ENCODE data around the gene ABCC6.

The ABCC6 gene

GRCh38 chr16:16137110-16137509, 86.2 kb downstream of the ABCC6 start:
- Histone ChIP-seq H3K79me2 (no peaks in the 10 kb centered on the region), H2AFZ (no peak overlapping the region), H3K27me3 (ENCODE audit: control insufficient read depth, insufficient read depth, low read length) (no peaks in the 10 kb centered on the region), H3K27ac (no peak overlapping the region), H3K4me2 (ENCODE audit: low read length) (no peak overlapping the region), H3K4me1 (no peaks in the 10 kb centered on the region), H3K36me3 (ENCODE audit: control insufficient read depth, insufficient read depth, low read length) (no peaks in the 10 kb centered on the region), H3K4me3 (ENCODE audit: low read depth, low read length) (no peak overlapping the region), H3K9ac (no peak overlapping the region), H3K9me3 (ENCODE audit: control insufficient read depth, low read length) (no peaks in the 10 kb centered on the region)
- no peak for TF ChIP-seq CTCF (IDR thresholded peaks at IDR 0.05)

GRCh38 chr16:16136588-16136987, 86.7 kb downstream of the ABCC6 start:
- Histone ChIP-seq H3K27ac (no peak overlapping the region), H3K36me3 (ENCODE audit: control insufficient read depth, insufficient read depth, low read length) (no peaks in the 10 kb centered on the region), H3K4me2 (ENCODE audit: low read length) (no peak overlapping the region), H3K27me3 (ENCODE audit: control insufficient read depth, insufficient read depth, low read length) (no peaks in the 10 kb centered on the region), H3K79me2 (no peaks in the 10 kb centered on the region), H3K4me3 (ENCODE audit: low read depth, low read length) (no peak overlapping the region), H2AFZ (no peak overlapping the region), H3K9ac (no peak overlapping the region), H3K9me3 (ENCODE audit: control insufficient read depth, low read length) (no peaks in the 10 kb centered on the region), H3K4me1 (no peaks in the 10 kb centered on the region)
- TF ChIP-seq CTCF (IDR thresholded peaks at IDR 0.05) = no peak

DNA sequence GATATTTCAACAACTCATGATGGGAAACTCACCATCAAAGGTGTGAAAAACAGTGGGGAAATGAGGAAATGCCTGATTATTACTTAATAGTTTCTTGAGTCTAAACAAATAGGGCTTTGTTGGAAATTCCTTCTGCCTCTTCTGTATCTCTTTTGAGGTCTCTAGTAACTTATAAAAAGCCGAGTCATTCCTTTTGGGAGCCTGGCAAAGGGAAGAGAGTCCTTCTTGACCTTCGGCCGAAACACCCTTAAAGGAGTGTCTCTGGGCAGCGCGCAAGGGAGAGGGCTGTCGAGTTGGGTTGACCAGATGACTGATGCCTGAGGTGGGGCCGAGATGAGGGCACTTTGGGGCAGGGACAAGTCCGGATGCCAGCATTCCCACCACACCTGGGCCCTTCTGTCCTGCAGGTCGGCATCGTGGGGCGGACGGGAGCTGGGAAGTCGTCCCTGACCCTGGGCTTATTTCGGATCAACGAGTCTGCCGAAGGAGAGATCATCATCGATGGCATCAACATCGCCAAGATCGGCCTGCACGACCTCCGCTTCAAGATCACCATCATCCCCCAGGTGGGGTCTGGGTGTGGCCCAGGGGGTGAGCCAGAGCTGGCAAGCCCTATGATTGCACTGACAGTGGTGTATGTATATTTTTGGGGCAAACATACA, 89.2 kb downstream of the ABCC6 start:
- Histone ChIP-seq H3K9me3 (ENCODE audit: control insufficient read depth, low read length) (no peaks in the 10 kb centered on the region), H3K36me3 (ENCODE audit: control insufficient read depth, insufficient read depth, low read length) (no peaks in the 10 kb centered on the region), H3K27me3 (ENCODE audit: control insufficient read depth, insufficient read depth, low read length) (no peaks in the 10 kb centered on the region), H3K4me2 (ENCODE audit: low read length) (no peak overlapping the region), H3K4me3 (ENCODE audit: low read depth, low read length) (no peak overlapping the region), H3K27ac (no peak overlapping the region), H2AFZ (no peak overlapping the region), H3K4me1 (no peaks in the 10 kb centered on the region), H3K9ac (no peak overlapping the region), H3K79me2 (no peaks in the 10 kb centered on the region)
- no peak for TF ChIP-seq CTCF (IDR thresholded peaks at IDR 0.05)

DNA sequence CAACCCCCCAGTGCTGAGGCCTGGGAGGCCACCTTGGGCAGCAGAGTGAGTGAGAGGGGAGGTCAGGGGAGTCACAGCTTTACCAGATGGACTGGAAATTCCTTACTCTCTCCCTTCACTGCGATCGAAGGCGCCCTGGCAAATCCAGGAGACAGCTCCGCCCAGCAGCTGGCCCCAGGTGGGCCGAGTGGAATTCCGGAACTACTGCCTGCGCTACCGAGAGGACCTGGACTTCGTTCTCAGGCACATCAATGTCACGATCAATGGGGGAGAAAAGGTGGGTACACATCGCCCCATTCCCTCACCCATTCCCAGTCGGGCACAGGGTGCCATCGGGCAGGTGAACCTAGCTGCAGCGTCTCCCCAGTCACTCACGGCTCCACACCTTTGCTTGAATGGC, 91.6 kb downstream of the ABCC6 start:
- Histone ChIP-seq H3K27me3 (ENCODE audit: control insufficient read depth, insufficient read depth, low read length) (no peaks in the 10 kb centered on the region), H3K4me3 (ENCODE audit: low read depth, low read length) (no peak overlapping the region), H3K9ac (no peak overlapping the region), H3K4me1 (no peaks in the 10 kb centered on the region), H3K4me2 (ENCODE audit: low read length) (no peak overlapping the region), H3K79me2 (no peaks in the 10 kb centered on the region), H3K27ac (no peak overlapping the region), H2AFZ (no peak overlapping the region), H3K9me3 (ENCODE audit: control insufficient read depth, low read length) (no peaks in the 10 kb centered on the region), H3K36me3 (ENCODE audit: control insufficient read depth, insufficient read depth, low read length) (no peaks in the 10 kb centered on the region)
- TF ChIP-seq CTCF (IDR thresholded peaks at IDR 0.05) = no peak

GRCh38 chr16:16131204-16131603, 92.1 kb downstream of the ABCC6 start:
- no peak overlapping the region for H3K4me3 ChIP-seq (ENCODE audit: low read depth, low read length)
- H3K9ac ChIP-seq = no peak overlapping the region
- no peak overlapping the region for H3K27ac ChIP-seq
- H3K9me3 ChIP-seq (ENCODE audit: control insufficient read depth, low read length) = no peaks in the 10 kb centered on the region
- no peak overlapping the region for H2AFZ ChIP-seq
- no peaks in the 10 kb centered on the region for H3K36me3 ChIP-seq (ENCODE audit: control insufficient read depth, insufficient read depth, low read length)
- no peaks in the 10 kb centered on the region for H3K4me1 ChIP-seq
- no peak for TF ChIP-seq CTCF (IDR thresholded peaks at IDR 0.05)
- no peak overlapping the region for H3K4me2 ChIP-seq (ENCODE audit: low read length)
- H3K79me2 ChIP-seq = no peaks in the 10 kb centered on the region
- H3K27me3 ChIP-seq (ENCODE audit: control insufficient read depth, insufficient read depth, low read length) = no peaks in the 10 kb centered on the region
